Stimulated activated CD8-positive, alpha-beta memory T cell treated with anti-CD3 and anti-CD28 coated beads, Interleukin-7, amount 100 ng/mL, for 48 hours (primary cell): ENCODE measurements around the gene RAD50.
"Not testable (repeated sequence)": the region's sequence is repeated elsewhere in the genome, so short reads cannot be mapped to it uniquely, and the experiment has no call there.

Experiments used
- DNase-seq, 2 donors: peaks; one replicate each; pipeline ENCODE4 v3.0.0-alpha.2; 2020; ENCODE audit warnings: low read depth in 1 of 2; ENCODE audit errors: extremely low read depth in 1 of 2

RAD50 gene

GRCh38 chr5:132556153-132556762 lies 519 bp upstream of the RAD50 start:
- no peak for DNase-seq

- DNase-seq, result peak in 1 of 2 donors; percentile 5
These were observed 848 bp downstream of the RAD50 start for GRCh38 chr5:132557478-132558172.

GRCh38 chr5:132559383-132560060 lies 2.7 kb downstream of the RAD50 start:
- no peak for DNase-seq

- no peak for DNase-seq
These were observed 4.8 kb downstream of the RAD50 start for GRCh38 chr5:132561601-132562000.

GRCh38 chr5:132564555-132564954 lies 7.8 kb downstream of the RAD50 start:
- DNase-seq, result not testable (repeated sequence)

- no peak for DNase-seq
These were observed 9.9 kb downstream of the RAD50 start for GRCh38 chr5:132566657-132567056.

GRCh38 chr5:132576123-132576522 lies 19.3 kb downstream of the RAD50 start:
- no peak for DNase-seq

- DNase-seq, result not testable (repeated sequence)
These were observed 27.8 kb downstream of the RAD50 start for GRCh38 chr5:132584560-132584959.

GRCh38 chr5:132586063-132586462 lies 29.3 kb downstream of the RAD50 start:
- DNase-seq, result no peak

GRCh38 chr5:132589467-132589866 lies 32.7 kb downstream of the RAD50 start:
- no peak for DNase-seq

GRCh38 chr5:132591145-132591544 lies 34.4 kb downstream of the RAD50 start:
- no peak for DNase-seq

- DNase-seq, result no peak
These were observed 35.7 kb downstream of the RAD50 start for GRCh38 chr5:132592521-132592920.

- no peak for DNase-seq
These were observed 37.4 kb downstream of the RAD50 start for GRCh38 chr5:132594170-132594569.

GRCh38 chr5:132595624-132596023 lies 38.8 kb downstream of the RAD50 start:
- DNase-seq, result no peak

- no peak for DNase-seq
These were observed 44.4 kb downstream of the RAD50 start for GRCh38 chr5:132601071-132601728.

- no peak for DNase-seq
These were observed 50.3 kb downstream of the RAD50 start for GRCh38 chr5:132607095-132607494.

GRCh38 chr5:132608107-132608506 lies 51.3 kb downstream of the RAD50 start:
- DNase-seq, result no peak

- no peak for DNase-seq
These were observed 55.2 kb downstream of the RAD50 start for GRCh38 chr5:132611965-132612364.

- no peak for DNase-seq
These were observed 56.1 kb downstream of the RAD50 start for GRCh38 chr5:132612846-132613245.

GRCh38 chr5:132621699-132622098 lies 64.9 kb downstream of the RAD50 start:
- DNase-seq, result no peak

GRCh38 chr5:132622608-132623007 lies 65.8 kb downstream of the RAD50 start:
- DNase-seq, result no peak

- no peak for DNase-seq
These were observed 70.7 kb downstream of the RAD50 start for GRCh38 chr5:132627470-132627869.
